Left lobe of liver (tissue), 2 donors: ENCODE results near the gene NOL6. TPM values are rescaled to one million over a fixed set of nuclear protein-coding genes. Genes with fewer than 3 reads are reported as not detected.
"Not testable (repeated sequence)": the region's sequence is repeated elsewhere in the genome, so short reads cannot be mapped to it uniquely, and the experiment has no call there.

Experiments used
- ATAC-seq: fragments of 200-7000 bp; cut with Tn5 transposase; one replicate; pipeline ENCODE4 v1.9.1; 2020; ENCODE audit warnings: mild to moderate bottlenecking, moderate library complexity
- DNase-seq: peaks from one replicate; pipeline ENCODE4 v3.0.0-alpha.2; 2020; ENCODE audit warnings: low spot score
- total RNA-seq: library from RNA; stranded (reverse); gene quantifications from one replicate; pipeline ENCODE4 v1.2.1, GENCODE V29; 2021
- donor health status: DM: no; HTN: no; CAD: no; lungs with moderate emphysema.
- donor health status: DM: no; HTN: yes; CAD: no.

NOL6 gene
- total RNA-seq, 1 donor from 2014 or later = 15.3 TPM

DNA sequence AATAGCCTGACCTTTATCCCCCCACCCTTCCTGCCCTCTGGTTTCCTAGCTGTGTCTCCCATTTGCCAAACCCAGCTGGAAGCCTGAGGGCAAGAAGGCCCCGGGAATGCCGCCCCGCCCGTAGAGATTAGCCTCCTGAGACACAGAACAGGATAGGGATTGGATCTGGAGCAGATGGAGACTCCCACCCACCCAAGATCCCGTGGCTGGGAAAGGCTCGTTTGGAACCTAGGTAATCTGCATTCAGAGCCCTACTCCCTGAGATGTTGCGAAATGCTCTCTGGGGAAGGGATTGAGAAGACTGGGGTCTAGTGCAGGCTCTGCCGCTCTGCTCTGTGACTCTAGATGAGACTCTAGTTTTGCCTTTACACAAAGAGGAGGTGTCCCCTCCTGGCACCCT, 37.3 kb downstream of the NOL6 start:
- DNase-seq (no peak), ATAC-seq (no peak)

DNA sequence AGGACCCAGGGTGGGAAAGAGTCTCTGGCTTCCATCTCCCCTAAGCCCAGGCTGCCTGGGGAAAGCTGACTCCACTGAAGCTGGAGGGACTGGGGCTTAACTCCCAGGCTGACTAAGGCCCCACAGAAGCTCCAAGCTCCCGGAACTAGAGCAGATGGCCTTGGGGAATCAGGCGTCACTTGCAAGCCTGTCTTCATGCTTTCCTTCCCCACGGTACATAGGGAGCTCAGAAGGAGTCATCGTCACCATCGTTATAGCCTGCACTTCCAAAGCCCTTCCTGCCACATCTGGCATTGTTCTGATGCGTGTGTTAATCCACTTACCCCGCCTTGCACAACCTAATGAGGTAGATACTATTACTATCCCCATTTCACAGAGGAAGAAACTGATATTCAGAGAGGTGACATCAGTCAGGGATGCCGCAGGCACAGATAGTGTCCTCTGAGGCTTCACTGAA, 37.9 kb downstream of the NOL6 start:
- DNase-seq (no peak), ATAC-seq (no peak)

DNA sequence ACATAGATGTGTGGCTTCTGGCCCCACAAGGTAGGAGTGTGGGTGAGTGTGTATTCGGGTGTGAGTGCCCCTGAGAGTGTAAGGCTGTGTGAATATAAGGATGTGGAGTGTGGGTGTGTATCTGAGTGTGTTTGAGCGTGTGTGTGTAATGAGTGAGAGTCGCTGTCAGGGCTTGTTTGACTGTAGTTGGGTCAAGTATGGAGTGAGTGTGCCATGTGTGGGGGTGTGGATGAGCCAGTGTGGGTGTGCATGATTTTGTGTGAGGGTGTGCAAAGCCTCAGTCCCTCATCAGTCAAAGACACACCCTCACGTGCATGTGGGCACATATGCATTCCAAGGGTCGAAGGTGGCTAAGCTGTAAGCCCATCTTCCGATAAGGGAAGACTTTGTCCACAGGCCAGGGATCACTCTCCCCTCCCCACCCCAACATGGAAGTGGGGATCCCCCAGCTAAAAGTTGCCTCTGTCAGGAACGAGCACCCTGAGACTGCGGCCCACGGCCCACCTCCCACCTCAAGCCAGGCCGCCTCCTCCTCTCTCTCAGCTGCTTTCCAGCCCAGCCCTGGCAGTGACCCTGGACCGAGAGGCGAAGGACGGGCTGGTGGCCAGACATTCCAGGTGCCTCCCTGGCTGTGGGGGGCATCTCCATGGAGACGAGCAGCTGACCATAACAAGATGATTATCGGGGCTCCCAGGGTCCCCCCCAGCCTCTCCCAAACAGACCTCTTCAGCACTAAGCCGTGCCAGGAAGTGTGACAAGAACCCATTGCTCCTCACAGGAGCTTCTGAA, 39.2 kb downstream of the NOL6 start:
- no peak for DNase-seq

DNA sequence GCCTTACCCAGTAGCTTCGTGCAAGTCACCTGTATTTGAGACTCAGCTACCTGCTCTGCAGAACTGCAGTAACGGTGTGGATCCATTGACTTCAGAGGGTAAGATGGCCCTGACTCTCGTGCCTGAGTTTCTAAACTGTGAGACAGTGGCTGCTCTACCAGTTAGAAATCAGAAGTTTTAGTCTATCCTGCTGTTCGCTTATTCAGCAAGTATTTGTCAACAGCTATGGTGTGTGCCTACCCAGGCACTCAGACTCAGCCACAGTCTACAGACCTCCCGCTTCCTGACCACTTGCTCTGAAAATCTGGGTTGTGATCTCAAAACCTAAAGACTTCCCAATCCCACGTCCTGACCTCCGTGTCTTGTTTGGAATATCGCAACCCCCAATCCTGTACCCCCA, 39.9 kb downstream of the NOL6 start:
- DNase-seq = no peak
- no peak for ATAC-seq

More for the DNA sequence above, 39.2 kb downstream of the NOL6 start:
- ATAC-seq = no peak

DNA sequence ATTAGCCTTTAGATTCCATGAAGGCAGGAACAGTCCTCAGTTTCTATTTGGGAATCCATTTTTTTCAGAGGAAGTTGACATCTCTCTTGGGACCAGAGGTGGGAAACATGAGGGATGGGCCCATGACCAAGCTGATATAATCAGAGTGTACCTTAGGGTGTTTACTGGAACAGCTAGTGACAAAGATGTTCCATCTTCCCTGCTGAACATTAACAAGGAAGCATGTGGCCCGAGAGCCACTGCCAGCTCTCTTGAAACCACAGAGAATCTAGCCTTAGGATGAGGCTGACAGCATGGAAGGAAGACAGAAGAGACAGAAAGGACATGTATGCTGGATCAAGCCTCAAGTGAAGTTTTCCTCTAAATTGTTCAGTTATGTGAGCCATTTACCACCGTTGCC, 42.3 kb downstream of the NOL6 start:
- ATAC-seq (peak; percentile 60), DNase-seq (no peak)

DNA sequence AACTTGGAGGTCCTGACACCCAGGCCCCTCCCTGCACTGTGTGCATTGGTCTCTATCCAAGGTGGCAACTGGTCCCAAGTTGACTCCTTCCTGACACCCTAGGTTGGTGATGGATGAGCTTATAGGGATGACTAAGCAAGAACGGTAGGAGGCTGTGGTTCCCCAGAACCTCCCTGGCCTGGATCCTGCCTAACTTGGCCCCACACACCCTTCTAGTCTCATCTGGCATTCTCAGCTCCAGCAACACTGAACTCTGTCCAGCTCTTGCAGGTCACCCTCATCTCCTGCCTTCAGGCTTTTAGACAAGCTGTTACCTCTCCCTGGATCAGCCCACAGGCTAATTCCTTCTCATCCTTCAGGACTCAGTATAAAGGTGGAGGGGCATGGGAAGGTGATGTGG, 42.8 kb downstream of the NOL6 start:
- DNase-seq = no peak
- ATAC-seq = peak; percentile 51

DNA sequence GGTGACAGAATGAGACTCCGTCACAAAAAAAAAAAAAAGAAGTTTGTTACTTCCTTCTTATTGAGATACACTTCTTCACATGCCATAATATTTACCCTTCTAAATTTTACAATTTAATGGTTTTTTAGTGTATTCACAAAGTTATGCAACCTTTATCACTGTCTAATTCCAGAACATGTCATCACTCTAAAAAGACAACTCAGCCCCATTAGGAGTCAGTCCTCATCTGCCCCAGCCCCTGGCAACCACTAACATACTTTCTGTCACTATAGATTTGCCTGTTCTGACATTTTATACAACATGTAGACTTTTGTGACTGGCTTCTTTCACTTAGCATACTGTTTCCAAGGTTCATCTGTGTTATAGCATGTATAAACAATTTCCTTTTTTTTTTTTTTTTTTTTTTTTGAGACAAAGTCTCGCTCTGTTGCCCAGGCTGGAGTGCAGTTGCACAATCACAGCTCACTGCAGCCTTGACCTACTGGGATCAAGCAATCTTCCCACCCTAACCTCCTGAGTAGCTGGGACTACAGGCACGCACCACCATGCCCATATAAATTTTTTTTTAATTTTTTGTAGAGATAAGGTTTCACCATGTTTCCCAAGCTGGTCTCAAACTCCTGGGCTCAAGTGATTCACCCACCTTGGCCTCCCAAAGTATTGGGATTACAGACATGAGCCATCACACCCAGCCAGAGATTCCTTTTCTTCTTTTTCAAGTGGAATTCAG, 44.3 kb downstream of the NOL6 start:
- no peak for DNase-seq
- ATAC-seq = peak; percentile 39

DNA sequence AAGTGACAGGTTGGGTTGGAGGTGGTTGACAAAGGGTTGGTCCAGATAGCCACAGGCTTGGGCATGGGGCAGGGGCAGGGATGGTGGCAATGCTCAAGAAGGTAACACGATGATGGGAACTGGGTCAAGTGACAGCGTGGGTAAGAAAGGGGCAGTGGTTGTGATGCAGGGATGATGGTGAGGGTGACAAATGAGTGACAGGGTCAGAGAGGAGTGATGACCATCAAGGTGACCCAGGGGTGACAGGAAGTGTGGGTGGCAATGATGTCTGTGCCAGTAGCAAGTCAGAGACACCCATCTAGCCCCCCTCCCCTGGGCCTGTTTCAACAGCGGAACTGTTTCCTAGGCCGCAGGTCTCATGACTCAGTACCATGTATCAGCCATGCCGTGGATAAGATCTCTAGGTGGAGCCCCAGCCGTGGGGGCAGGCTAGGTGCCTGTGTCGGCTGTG, 46.9 kb downstream of the NOL6 start:
- ATAC-seq (no peak), DNase-seq (no peak)

DNA sequence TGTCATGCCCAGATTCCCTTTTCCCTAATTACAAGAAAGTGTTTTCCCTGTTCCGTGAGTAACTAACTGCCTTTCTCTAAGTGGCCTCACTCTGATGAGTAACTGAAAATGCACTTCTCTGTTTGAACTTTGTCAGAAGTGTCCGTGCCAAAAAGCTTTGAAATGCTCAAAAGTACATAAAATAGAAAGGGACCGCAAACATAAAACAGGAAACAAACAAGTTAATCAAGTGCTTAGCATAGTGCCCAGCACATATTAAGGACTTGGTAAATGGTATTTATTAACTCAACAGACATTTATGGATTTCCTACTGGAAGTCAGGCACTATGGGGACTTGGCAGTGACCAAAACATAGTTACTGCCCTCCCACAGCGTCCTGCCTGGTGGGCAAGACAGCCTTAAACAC, 48.6 kb downstream of the NOL6 start:
- ATAC-seq (peak; percentile 73), DNase-seq (no peak)

DNA sequence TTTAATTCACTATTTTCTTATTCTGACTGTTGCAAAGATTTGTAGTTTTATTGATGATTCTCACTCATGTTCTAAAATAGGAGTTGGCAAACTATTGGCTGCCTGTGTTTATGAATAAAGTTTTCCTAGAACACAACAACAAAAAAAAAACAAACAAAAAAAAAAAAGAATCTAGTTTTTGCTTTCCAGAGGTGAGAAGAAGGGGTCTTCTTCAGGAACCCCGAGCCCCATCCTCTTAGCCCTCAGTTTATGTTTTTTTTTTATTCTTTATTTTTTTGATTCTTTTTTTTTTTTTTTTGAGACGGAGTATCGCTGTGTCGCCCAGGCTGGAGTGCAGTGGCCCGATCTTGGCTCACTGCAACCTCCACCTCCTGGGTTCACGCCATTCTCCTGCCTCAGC, 49.2 kb downstream of the NOL6 start:
- DNase-seq, ATAC-seq: not testable (repeated sequence)

DNA sequence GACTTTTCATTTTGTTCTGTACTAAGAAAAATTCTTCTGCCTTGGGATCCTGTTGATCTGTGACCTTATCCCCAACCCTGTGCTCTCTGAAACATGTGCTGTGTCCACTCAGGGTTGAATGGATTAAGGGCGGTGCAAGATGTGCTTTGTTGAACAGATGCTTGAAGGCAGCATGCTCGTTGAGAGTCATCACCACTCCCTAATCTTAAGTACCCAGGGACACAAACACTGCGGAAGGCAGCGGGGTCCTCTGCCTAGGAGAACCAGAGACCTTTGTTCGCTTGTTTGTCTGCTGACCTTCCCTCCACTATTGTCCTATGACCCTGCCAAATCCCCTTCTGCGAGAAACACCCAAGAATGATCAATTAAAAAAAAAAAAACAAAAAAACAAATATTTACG, 49.7 kb downstream of the NOL6 start:
- ATAC-seq, DNase-seq: not testable (repeated sequence)

DNA sequence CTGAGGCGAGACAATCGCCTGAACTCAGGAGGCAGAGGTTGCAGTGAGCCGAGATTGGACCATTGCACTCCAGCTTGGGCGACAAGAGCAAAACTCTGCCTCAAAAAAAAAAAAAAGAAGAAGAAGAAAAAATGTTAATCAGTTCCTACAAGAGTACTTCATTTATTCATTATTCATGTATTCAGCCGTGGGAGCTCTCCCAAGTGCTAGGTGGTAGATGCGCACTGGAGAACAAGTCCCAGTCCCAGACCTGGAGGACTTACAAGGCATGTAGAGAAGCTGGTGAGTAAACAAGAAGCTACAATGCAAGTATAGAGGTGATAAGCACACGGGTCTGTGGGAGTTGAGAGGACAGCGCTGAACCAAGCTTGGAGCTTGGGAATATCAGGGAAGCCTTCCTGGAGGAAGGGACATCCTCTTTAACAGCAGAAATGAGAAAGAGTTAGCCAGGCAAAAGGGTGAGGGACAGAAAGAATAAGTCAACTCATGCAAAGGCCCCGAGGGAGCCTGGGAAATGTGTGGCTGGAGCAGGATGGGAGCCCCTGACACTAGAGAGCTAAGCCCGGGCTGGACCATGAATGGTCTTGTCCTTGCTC, 53.9 kb downstream of the NOL6 start:
- DNase-seq (no peak), ATAC-seq (no peak)

DNA sequence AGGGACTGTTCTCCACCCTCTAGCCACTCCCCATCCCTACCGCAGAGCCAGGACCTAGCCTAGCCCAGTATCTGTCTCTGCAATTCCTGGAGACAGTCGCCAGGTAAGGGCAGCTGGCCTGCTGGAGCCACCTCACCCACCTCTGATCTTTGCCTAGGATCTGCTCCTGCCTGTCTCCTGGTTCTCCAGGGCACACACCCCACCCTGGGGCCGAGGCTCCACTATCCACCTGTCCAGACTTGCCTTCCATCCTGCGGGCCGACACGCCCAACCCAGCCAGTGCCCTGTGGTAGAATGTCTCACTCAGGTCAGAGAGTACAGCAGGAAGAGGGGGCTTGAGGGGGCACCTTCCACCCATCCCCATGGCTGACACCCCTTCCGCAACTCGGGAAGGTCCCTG, 55.6 kb downstream of the NOL6 start:
- no peak for ATAC-seq
- no peak for DNase-seq

DNA sequence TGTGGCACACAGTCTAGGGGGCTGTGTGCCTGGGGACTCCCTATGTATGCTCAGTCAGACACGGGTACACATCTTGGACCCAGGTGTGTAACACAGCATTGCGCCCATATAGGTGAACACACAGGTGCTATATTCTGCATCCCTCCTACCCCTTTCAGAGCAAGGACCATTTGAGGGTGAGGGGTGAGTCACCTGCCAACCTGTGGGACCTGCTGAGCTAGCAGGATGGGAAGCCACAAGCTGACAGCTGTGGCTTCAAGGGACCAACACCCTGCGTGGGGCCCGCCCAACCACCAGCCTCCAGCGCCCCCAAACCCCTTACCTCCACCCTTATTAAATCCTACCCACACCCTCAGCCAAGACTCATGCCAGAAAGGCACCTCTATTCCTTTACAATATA, 56.7 kb downstream of the NOL6 start:
- ATAC-seq = no peak

DNA sequence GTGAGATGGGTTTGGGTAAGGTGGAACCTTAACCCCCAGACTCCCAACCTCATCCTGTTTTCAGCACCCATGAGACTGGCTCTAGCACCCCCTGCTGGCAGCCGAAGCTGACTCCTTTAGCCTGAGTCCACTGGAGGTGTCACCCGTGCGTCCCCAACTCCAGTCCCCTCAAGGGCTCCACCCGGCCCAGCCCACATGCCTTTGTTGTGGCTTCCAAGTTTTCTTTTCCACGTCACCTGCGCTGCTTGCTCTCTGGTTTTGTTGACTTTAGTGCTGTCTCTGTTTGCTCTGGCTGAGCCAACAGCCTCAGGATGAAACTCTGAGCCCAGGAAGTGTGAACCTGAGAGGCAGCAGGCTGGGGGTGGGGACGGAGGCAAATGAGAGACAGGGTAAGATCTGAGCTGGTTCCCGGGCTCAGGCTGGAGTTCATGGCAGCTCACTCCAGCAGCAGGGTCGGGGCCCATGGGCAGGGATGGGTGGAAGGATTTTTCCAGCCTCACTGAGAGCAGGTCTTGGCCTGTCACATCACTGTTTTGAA, 58.2 kb downstream of the NOL6 start:
- DNase-seq (peak; percentile 95), ATAC-seq (peak; percentile 92)

More for the DNA sequence above, 56.7 kb downstream of the NOL6 start:
- no peak for DNase-seq

DNA sequence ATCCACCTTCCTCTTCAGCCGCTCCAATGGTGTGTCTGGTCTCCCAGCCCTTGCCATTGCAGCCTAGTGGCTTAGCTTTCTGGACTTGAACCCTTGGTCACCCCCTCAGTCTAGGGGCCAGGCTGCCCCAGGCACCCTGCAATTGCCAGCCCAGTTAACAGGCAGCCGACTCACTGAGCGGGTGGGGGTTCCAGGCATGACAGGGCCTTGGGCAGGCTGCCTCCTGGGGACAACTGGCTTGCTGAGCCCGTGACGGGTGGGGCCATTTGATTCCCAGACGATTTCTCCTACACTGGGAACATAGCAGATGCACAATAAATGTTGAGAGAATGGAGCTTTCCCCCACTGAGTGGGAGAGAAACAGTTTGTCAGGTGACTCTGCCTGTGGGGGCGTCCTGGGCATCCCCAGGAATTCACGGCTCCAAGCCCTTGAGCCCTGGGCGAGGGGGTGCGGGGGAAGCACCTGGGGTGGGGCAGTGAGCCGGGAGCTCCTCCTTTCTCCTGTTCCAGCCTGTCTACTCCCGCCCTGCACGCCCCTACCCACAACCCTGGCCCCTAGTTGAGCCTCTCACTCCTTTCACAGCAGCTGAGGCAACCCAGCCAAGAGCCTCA, 58.7 kb downstream of the NOL6 start:
- ATAC-seq (no peak), DNase-seq (no peak)

DNA sequence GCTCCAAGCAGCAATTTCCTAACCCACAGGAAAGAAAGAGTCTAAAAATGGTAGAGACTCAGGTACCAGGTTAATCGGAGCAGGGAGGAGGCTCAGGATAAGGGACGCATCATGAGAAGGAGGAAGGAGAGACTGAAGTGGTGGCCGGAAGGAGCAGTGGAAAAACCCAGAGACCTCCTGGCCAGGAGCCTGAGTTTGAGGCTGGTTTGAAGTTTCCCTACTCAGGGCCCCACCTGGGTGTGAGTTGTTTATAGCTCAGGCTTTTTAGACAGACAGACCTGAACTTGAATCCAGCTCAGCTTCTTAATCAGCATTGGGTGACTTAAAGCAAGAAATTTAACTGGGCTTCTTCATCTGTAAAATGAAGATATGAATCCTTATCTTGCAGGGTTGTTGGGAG, 59.5 kb downstream of the NOL6 start:
- no peak for ATAC-seq
- DNase-seq = no peak
